ENCODE results near the gene NR5A1. TPM values are rescaled to one million over a fixed set of nuclear protein-coding genes. Genes with fewer than 3 reads are reported as not detected.

NR5A1 gene
- total RNA-seq = not detected

GRCh38 chr9:124506931-124507879, at the start of gene NR5A1:
TSS of gene NR5A1 (minus strand) at chr9:124507399. CDS start at chr9:124503395, 4,004 bp downstream.
- TF ChIP-seq EP300 (IDR thresholded peaks at IDR 0.05) (no peak), POLR2A (IDR thresholded peaks at IDR 0.05) (no peak), CTCF (IDR thresholded peaks at IDR 0.05) (no peak)
- WGBS, 2 donors = 85 to 93% methylated on average over 20 to 34 of the region's 34 CpGs
- Histone ChIP-seq H3K27me3 (peaks cover 0 to 41% of the 10 kb centered on the region in 2 donors), H3K36me3 (no peaks in the 10 kb centered on the region), H3K4me3 (no peak within 1 kb of the TSS), H3K9me3 (no peaks in the 10 kb centered on the region), H3K27ac (no peak within 1 kb of the TSS), H3K4me1 (peaks cover 0 to 24% (median 7%) of the 10 kb centered on the region in 4 donors)
- no peak for DNase-seq (ENCODE audit: low spot score in 2 of 2)

GRCh38 chr9:124555043-124555442, 47.8 kb upstream of the NR5A1 start:
- Histone ChIP-seq H3K4me3 (no peak overlapping the region), H3K36me3 (no peaks in the 10 kb centered on the region), H3K27ac (no peak overlapping the region), H3K27me3 (no peaks in the 10 kb centered on the region), H3K9me3 (no peaks in the 10 kb centered on the region), H3K4me1 (no peaks in the 10 kb centered on the region)
- 76 to 77% methylated on average over 3 of the region's 3 CpGs for WGBS, 2 donors
- TF ChIP-seq EP300 (IDR thresholded peaks at IDR 0.05) = no peak
- no peak for TF ChIP-seq CTCF (IDR thresholded peaks at IDR 0.05)
- no peak for TF ChIP-seq POLR2A (IDR thresholded peaks at IDR 0.05)
- DNase-seq (ENCODE audit: low spot score in 2 of 2) = no peak

- no peak for TF ChIP-seq EP300 (IDR thresholded peaks at IDR 0.05)
- no peak for TF ChIP-seq CTCF (IDR thresholded peaks at IDR 0.05)
- no peak for TF ChIP-seq POLR2A (IDR thresholded peaks at IDR 0.05)
- 48 to 54% methylated on average over 3 of the region's 3 CpGs for WGBS, 2 donors
- Histone ChIP-seq H3K4me3 (no peak overlapping the region), H3K27me3 (no peaks in the 10 kb centered on the region), H3K27ac (no peak overlapping the region), H3K36me3 (no peaks in the 10 kb centered on the region), H3K9me3 (no peaks in the 10 kb centered on the region), H3K4me1 (no peaks in the 10 kb centered on the region)
- no peak for DNase-seq (ENCODE audit: low spot score in 2 of 2)
Observed at GRCh38 chr9:124553738-124554137, 46.5 kb upstream of the NR5A1 start.

- no peak overlapping the region for H3K27ac ChIP-seq
- no peak for DNase-seq (ENCODE audit: low spot score in 2 of 2)
- no peaks in the 10 kb centered on the region for H3K36me3 ChIP-seq
- no peaks in the 10 kb centered on the region for H3K4me1 ChIP-seq
- no peak for TF ChIP-seq POLR2A (IDR thresholded peaks at IDR 0.05)
- WGBS, 2 donors = 95 to 100% methylated on average over 2 of the region's 2 CpGs
- no peaks in the 10 kb centered on the region for H3K27me3 ChIP-seq
- H3K9me3 ChIP-seq = no peaks in the 10 kb centered on the region
- H3K4me3 ChIP-seq = no peak overlapping the region
Observed at GRCh38 chr9:124552273-124552605, 45.0 kb upstream of the NR5A1 start.

GRCh38 chr9:124551472-124552272, 44.5 kb upstream of the NR5A1 start:
- H3K36me3 ChIP-seq = no peaks in the 10 kb centered on the region
- H3K27ac ChIP-seq = no peak overlapping the region
- DNase-seq (ENCODE audit: low spot score in 2 of 2) = no peak
- H3K4me3 ChIP-seq = no peak overlapping the region
- no peaks in the 10 kb centered on the region for H3K27me3 ChIP-seq
- WGBS, 2 donors = 13 to 15% methylated on average over 4 of the region's 4 CpGs
- TF ChIP-seq POLR2A (IDR thresholded peaks at IDR 0.05) = no peak
- TF ChIP-seq CTCF (IDR thresholded peaks at IDR 0.05) = peak in 4 of 5 experiments; percentile 23 to 38 (median 27)
- no peaks in the 10 kb centered on the region for H3K4me1 ChIP-seq
- H3K9me3 ChIP-seq = no peaks in the 10 kb centered on the region
